ENCODE data around the gene BPIFA3. TPM values are rescaled to one million over a fixed set of nuclear protein-coding genes. Genes with fewer than 3 reads are reported as not detected.

BPIFA3 gene
- total and polyA plus RNA-seq, 2 of the 8 experiments (the other 6 are each of a cell fraction or from before 2014, with no cell fraction given): not detected

GRCh38 chr20:33275871-33276270 lies 58.7 kb downstream of the BPIFA3 start:
- Histone ChIP-seq H4K8ac (ENCODE audit: extremely low read depth, insufficient read depth, low read length) (no peak overlapping the region), H2BK20ac (ENCODE audit: low read length) (no peak overlapping the region), H2BK12ac (ENCODE audit: low read depth, low read length) (no peak overlapping the region), H3K79me1 (ENCODE audit: low read depth, low read length) (no peaks in the 10 kb centered on the region), H3K14ac (ENCODE audit: insufficient read length) (no peak overlapping the region), H3K9ac (replicated peaks in 1 of 4; ENCODE audit: extremely low read depth in 1 of 4, low read depth in 3 of 4, low read length in 3 of 4) (no peak overlapping the region), H2BK120ac (replicated peaks; ENCODE audit: low read depth, low read length) (no peak overlapping the region), H3K79me2 (ENCODE audit: control insufficient read depth in 1 of 2, insufficient read depth in 2 of 2, low read length in 2 of 2) (no peaks in the 10 kb centered on the region), H3K27ac (ENCODE audit: low read depth, low read length) (no peak overlapping the region), H2BK5ac (ENCODE audit: low read depth, low read length) (no peak overlapping the region), H3K9me3 (ENCODE audit: insufficient read depth in 2 of 2, low read depth in 1 of 2, low read length in 1 of 2) (no peaks in the 10 kb centered on the region), H2AFZ (ENCODE audit: low read length) (no peak overlapping the region), H4K5ac (ENCODE audit: insufficient read length, low read depth, low read length) (no peak overlapping the region), H3K4me2 (ENCODE audit: insufficient read depth in 1 of 2, low read depth in 2 of 2, low read length in 2 of 2) (no peak overlapping the region), H3K56ac (replicated peaks; ENCODE audit: insufficient read length, low read depth, low read length) (no peak overlapping the region), H3K27me3 (replicated peaks in 1 of 4; ENCODE audit: control insufficient read depth in 3 of 4, extremely low read depth in 1 of 4, insufficient read depth in 3 of 4, low read length in 3 of 4) (no peaks in the 10 kb centered on the region), H3K4me3 (ENCODE audit: extremely low read depth in 1 of 4, insufficient read depth in 2 of 4, low read depth in 3 of 4, low read length in 4 of 4) (no peak overlapping the region), H4K20me1 (replicated peaks in 1 of 2; ENCODE audit: control insufficient read depth in 1 of 2, insufficient read depth in 2 of 2, low read length in 2 of 2) (no peaks in the 10 kb centered on the region), H2BK15ac (ENCODE audit: low read length) (no peak overlapping the region), H2AK5ac (ENCODE audit: low read depth, low read length) (no peak overlapping the region), H3K18ac (ENCODE audit: extremely low read depth, low read length) (no peak overlapping the region), H3K23ac (ENCODE audit: insufficient read length) (no peak overlapping the region), H4K91ac (replicated peaks; ENCODE audit: insufficient read length, low read length) (no peak overlapping the region), H3K4ac (replicated peaks; ENCODE audit: insufficient read length, low read depth, low read length) (no peak overlapping the region), H3K4me1 (replicated peaks in 1 of 4; ENCODE audit: control insufficient read depth in 3 of 4, insufficient read depth in 4 of 4, low read length in 3 of 4) (peaks cover 0 to 14% (median 11%) of the 10 kb centered on the region in 4 experiments; a peak in 6 of 7 replicates), H3K36me3 (ENCODE audit: control insufficient read depth in 2 of 4, insufficient read depth in 4 of 4, low read length in 3 of 4) (no peaks in the 10 kb centered on the region), H3K23me2 (ENCODE audit: low read depth, low read length) (peaks cover 2% of the 10 kb centered on the region; the same call in 1 of the 2 replicates)
- DNase-seq (ENCODE audit: low read depth in 1 of 2, low spot score in 2 of 2) (no peak), FAIRE-seq (no peak)
- POLR2A ChIA-PET (ENCODE audit: partially characterized antibody): no interaction called here
- WGBS, 2 experiments (ENCODE audit: extremely low coverage in 1 of 2, insufficient coverage in 1 of 2, insufficient read length in 1 of 2, insufficient replicate concordance in 2 of 2, low coverage in 1 of 2, low lambda C conversion rate in 2 of 2, missing lambda C conversion rate in 1 of 2): 90% methylated on average over 3 of the region's 3 CpGs; no CpG with 5 or more reads in 1 of the 2 experiments
- CTCF ChIA-PET (ENCODE audit: partially characterized antibody): interaction anchor here (1.4 to 4.6 kb wide), 3 partner anchors 13 to 18 kb away, joined by 3 to 23 read pairs (median 8); no protein-coding TSS in a partner anchor
- no peak for TF ChIP-seq TCF12 (IDR thresholded peaks at IDR 0.05; ENCODE audit: low read depth, low read length)
- TF ChIP-seq JUND (IDR thresholded peaks at IDR 0.05; ENCODE audit: low read length): no peak
- no peak for TF ChIP-seq TAF1 (IDR thresholded peaks at IDR 0.05; ENCODE audit: low read depth, low read length)
- TF ChIP-seq CEBPB (IDR thresholded peaks at IDR 0.05; ENCODE audit: low read depth, low read length): no peak
- no peak for TF ChIP-seq CHD1 (IDR thresholded peaks at IDR 0.05; ENCODE audit: low read depth, low read length)
- no peak for TF ChIP-seq BRCA1 (IDR thresholded peaks at IDR 0.05; ENCODE audit: low read depth, low read length)
- no peak for TF ChIP-seq YY1 (IDR thresholded peaks at IDR 0.05; ENCODE audit: low read depth, low read length)
- no peak for TF ChIP-seq NRF1 (IDR thresholded peaks at IDR 0.05; ENCODE audit: low read depth, low read length)
- TF ChIP-seq CBX5 (IDR thresholded peaks at IDR 0.05; ENCODE audit: low read depth, low read length): no peak
- TF ChIP-seq USF2 (IDR thresholded peaks at IDR 0.05; ENCODE audit: low read length): no peak
- no peak for TF ChIP-seq HDAC2 (IDR thresholded peaks at IDR 0.05; ENCODE audit: borderline replicate concordance in 1 of 2, low read depth in 2 of 2, low read length in 2 of 2)
- no peak for TF ChIP-seq SIRT6 (IDR thresholded peaks at IDR 0.05; ENCODE audit: low read length)
- no peak for TF ChIP-seq E2F6 (IDR thresholded peaks at IDR 0.05)

All from H1 (cell line).